ENCODE measurements around the gene ADGB.
"Not testable (repeated sequence)": the region's sequence is repeated elsewhere in the genome, so short reads cannot be mapped to it uniquely, and the experiment has no call there.

Gene ADGB

DNA sequence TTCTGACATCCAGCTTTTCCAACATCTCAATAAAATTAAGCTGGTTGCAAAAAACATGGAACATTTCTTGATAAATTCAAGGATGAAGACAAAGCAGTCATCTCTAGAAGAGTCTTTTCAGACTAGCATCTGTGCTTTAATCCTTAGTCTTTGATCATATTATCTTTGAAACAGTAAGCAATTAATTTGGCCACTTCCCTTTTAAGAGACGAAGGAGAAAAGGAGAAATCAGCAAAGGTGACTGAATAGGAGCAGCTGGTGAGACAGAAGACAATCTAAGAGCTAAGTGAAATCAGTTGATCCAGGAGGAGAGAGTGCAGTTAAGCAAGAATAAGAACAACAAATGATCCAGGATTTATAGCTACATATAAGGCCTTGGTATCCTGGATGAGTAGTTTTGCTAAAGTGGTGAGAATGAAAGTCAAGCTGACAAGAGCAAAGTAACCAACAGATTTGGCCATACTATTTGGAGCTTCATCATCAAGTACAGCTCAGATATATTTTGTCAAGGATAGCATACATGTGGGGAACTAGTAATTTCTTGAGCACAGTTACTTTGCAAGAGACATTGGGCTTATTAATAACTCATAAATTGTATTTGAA lies 215.5 kb downstream of the ADGB start:
- no peak overlapping the region for H3K4me3 ChIP-seq (ENCODE audit: low read depth, low read length)

DNA sequence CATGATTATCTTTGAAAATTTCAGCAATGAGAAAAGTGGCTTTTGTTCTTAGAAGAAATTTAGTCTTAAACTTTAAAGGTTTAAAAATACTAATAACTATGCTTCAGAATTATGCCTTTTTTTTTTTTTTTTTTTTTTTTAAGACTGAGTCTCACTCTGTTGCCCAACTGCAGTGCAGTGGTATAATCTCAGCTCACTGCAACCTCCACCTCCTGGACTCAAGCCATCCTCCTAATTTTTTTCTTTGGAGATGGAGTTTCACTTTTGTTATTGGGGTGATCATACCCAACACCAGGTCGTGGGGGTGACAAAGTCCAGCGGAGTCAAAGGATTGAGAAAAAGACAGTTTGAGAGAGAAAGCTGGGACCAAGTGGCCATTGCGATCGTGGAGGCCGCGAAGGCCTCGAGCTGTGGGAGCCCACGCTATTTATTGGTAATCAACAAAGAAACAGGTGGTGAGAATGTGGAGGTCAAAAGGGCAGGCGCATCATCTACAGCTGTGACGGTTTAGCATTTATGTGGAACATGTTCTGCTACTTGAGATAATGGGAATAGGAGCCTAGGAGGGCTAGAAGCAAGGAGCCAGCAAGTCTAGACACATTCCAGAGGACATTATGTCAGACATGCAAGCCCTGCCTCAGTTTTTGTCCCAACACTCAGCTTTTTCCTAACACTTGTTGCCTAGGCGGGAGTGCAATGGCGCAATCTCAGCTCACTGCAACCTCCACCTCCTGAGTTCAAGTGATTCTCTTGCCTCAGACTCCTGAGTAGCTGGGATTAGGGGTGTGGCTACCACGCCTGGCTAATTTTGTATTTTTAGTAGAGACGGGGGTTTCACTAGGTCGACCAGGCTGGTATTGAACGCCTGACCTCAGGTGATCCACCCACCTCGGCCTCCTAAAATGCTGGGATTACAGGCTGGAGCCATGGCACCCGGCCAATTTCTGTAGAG lies 217.0 kb downstream of the ADGB start:
- H3K4me3 ChIP-seq (ENCODE audit: low read depth, low read length), result not testable (repeated sequence)

DNA sequence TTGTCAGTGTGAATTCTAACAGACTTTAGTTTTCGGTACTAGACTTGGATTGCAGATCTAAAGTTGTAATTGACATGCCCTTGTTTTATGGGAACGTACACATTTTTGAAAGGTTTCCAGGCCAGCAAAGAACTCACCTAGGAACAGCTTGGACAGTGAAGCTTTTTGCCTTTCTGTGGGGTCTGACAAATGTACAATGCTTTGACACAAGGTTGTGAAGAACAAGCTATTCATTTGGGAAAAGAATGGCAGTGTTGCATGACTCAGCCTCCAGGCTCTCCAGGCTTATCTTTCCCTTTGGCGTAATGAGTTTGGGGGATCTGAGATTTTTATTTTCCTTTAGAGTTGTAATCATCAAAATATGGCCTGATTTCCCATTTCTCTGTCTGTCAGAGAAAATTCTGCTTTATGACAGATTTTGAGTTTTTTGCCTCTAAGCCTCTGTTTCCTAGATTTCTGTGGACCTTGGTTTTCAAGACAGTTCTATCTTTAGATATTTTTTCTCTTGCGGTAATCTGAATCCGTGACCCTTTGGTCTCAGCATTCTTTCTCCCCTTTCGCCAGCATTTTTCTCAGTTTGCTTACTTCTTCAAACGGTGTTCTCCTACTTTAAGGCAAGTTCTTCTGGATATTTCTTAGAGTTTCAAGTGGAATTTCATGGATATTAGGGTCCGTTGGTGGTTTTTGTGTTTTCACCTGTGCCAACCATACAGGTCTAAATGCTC lies 221.0 kb downstream of the ADGB start:
- H3K4me3 ChIP-seq (ENCODE audit: low read depth, low read length), result no peak overlapping the region

DNA sequence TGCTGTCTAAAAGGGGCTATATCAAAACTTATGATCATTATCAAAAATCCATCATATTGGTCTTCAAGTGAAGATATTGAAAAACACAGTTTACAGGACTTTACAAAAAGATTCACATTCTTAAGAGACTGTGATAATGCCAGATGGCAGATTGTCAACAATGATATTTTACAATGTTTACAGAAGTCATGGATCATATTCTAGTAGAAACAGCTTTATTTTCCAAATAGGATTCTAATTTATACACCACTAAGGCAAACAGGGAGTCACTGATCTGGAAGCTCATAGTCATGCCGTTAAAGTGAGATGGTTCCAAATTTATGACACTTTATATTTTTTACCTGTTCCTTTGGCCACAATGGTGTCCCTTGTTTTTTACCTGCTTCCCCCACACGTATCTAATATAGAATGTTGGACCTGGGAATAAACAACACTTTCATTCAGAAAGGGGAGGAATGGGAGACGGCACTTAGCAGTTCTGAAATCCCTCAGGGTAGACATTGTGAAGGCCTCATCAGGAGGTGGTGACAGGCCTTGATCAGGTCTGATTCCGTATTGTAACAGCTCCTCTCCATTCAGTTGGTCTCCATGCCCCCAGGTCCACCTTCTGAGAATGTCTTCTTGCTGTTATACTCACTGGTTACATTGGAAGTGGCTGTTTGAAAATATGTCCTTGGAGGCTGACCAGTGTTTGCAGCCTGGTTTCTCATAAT lies 228.6 kb downstream of the ADGB start:
- H3K4me3 ChIP-seq (ENCODE audit: low read depth, low read length), result no peak overlapping the region

DNA sequence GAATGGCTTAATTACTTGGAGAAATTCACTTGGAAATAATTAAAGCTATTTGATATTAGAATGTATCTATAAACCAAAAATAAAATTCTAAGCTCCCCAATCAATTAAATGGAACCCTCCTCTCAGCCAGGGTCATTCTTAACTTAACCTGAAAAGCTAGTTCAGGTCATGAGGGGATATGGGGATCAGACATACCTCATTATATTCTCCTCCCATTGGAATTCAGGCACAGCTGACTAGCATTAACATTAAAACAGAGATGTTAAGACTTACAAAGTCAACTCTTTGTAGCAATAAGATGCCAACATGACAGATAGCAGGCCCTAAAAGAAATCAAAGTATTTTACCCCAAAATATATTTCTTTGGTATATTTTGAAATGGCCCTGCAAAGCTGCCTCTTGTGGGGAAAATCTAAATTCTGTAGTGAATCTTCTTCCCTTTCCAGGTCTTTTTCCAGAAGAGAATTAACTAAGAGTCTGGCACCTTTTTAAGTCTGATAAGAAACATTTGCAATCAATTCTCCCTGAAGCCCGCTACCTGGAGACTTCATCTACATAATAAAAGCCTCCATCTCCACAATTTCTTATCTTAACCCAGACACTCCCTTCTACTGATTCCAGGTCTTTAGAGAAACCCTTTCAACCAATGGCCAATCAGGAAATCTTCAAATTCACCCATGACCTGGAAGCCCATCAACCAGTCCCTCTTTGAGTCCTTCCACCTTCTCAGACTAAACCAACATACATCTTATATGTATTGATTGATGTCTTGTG lies 231.2 kb downstream of the ADGB start:
- H3K4me3 ChIP-seq (ENCODE audit: low read depth, low read length), result no peak overlapping the region

DNA sequence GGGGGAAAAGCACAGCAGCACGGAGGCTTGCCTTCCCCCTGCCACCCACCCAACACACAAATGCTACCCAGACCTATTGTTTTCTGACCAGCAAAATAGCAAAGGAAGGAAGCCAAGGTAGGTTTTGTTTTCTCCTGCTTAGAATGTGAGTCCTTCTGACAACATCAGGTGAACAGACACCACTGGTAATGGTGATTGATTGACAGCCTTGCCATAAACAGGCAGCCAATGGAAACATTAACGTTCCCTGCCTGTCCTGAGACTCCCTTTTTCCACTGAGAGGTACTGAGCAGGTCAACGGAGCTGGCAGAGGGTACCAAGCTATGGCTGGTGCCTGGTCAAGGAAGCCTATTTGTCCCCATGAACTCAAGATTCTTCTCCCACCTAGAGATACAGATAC lies 234.4 kb downstream of the ADGB start:
- H3K4me3 ChIP-seq (ENCODE audit: low read depth, low read length), result no peak overlapping the region

DNA sequence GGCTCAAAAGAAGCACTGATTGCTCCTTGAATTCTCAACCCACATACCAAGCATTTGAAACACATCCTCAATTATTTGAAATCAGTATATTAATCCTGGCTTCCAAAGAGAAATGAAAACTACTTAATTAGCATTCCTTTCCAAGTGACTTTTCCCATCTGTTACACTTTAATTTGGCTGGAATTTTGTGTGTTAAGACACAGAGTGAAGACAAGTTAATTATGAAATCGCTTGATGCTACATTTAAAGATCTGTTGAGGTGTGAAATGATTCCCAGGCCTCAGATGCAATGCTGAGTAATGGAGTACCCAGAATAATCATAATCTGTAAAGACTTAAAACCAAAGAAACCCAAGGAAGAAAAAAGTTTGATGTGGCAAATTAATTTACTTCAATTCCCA lies 241.4 kb downstream of the ADGB start:
- H3K4me3 ChIP-seq (ENCODE audit: low read depth, low read length), result no peak overlapping the region

DNA sequence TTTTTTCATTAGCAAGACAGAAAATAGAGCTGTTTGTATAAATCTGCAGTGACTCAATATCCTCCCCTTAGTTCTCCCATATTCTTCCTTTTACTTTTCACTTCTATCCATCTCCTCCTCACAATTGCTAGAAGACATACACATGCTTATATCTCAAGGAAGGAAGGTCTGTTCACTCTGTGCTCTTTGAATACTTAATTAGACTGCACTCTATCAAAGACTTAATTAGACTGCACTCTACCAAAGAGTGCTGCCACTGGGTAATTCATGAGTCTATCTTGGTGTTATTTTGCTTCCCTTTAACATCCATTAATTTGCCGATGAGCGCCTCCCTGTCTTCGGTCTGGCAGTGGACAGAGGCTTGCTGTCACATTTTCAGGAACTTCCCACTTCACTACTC lies 241.9 kb downstream of the ADGB start:
- H3K4me3 ChIP-seq (ENCODE audit: low read depth, low read length), result no peak overlapping the region

DNA sequence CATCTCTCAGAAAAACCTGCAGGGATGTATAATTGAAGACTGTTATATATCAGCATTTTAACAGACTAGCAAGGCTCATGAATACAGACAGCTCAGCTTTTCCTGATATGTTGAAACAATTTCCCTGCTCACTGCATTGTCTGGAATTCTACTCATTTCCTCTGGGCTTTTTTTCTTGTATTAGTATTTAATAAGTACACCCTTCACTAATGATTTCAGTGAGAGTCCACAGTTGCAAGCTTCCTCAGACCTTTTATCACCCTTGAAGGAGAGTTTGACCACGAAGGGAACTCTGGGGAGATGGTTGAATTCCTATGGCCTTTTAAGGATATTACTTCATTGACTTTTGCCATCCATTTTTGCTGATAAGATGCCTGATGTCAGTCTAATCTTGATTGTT lies 248.7 kb downstream of the ADGB start:
- H3K4me3 ChIP-seq (ENCODE audit: low read depth, low read length), result no peak overlapping the region

DNA sequence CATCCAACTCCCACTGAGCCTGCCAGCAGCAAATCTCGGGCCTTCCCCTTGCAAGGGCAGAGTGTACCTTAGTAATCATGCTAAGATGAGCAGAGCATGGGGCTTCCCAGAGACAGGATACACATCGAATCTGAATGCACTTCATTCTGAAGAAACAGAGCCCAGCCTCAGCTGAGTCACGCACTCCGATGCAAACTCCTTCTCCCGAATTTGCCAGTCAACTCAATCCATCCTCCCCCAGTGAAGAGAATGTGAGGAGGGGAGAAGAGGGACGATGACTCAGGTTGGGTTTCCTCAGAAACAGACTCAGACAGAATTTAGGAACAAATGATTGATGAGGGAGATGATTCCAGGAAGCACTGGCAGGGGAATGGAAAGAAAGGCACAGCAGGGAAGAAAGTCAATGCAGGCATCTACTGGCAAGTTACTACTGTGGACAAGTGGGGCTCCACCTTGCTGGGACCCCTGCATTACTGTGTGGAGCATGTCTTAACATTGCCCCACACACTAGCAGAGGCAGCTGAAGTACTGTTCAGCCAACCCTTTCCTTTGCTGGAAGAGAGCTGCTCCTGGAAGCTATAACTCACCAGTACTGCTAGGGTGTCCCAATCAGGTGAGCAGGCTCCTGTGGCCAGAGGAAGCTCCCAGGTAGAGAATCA lies 251.6 kb downstream of the ADGB start:
- no peak overlapping the region for H3K4me3 ChIP-seq (ENCODE audit: low read depth, low read length)

DNA sequence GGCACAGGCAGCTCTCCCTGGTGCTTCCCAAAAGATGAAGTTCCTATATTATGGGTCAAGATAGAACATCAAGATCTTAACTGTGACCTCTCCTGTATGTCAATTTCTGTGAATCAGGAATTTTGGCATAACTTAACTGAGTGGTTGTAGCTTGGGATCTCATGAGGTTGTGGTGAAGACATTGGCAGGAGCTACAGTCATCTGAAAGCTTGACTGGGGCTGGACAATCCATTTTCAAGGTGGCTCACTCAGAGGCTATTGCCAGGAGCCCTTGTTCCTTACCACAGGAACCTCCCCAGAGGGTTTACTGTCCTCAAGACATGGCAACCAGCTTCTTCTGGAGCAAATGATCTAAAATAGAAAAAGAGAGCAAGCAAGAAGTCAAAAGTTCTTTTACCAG lies 252.2 kb downstream of the ADGB start:
- no peak overlapping the region for H3K4me3 ChIP-seq (ENCODE audit: low read depth, low read length)

DNA sequence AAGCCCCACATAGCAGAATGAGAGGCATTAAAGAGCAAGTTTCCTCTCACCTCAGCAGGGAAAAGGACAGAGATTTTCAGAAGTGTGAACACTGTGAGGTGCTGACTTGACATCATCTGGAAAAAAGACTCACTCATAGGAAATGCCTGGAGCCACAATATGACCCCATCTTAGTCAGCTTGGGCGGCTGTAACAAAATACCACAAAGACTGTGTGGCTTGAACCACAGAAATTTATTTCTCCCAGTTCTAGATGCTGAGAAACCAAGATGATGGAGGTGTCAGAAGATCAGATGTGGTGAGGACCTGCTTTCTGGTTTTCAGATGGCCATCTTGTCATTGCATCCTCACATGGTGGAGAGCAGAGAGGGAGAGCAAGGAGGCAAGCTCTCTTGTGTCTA lies 253.1 kb downstream of the ADGB start:
- no peak overlapping the region for H3K4me3 ChIP-seq (ENCODE audit: low read depth, low read length)

DNA sequence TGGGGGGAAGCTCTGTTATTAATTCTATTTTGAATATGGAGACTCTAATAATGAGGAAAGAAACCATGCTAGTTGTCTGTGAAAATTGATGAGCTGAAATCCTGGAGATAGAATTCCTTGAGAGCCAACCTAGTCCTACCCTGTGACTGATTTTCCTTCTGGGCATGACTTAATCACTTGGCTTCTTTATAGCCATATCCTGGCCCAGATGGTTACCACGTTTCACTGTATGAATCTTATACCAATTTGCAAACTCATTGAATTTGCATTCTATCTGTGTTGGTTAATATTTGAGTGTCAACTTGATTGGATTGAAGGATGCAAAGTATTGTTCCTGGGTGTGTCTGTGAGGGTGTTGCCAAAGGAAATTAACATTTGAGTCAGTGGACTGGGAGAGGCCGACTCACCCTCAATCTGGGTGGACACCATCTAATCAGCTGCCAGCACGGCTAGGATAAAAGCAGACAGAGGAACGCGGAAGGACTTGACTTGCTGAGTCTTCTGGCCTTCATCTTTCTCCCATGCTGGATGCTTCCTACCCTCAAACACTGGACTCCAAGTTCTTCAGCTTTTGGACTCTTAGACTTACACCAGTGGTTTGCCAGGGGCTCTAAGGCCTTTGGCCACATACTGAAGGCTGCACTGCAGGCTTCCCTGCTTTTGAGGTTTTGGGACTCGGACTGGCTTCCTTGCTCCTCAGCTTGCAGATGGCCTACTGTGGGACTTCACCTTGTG lies 255.9 kb downstream of the ADGB start:
- H3K4me3 ChIP-seq (ENCODE audit: low read depth, low read length), result not testable (repeated sequence)

DNA sequence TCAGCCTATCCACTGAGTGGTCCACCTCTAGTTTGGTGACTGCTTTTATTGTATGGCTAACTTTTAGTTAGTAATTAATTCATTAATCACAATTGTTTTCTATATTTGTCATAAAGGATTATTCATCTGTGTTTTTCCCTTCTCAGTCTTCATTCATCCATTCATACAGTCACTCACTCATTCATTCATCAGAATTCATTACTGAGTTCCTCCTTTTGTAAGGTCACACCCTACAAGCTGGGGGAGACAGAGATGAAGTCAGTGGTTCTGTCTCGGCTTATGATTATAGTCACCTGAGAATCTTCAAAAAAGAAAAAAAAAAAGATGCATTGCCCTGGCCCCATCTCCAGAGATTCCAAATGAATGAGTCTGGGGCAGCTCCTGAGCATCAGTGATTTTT lies 257.1 kb downstream of the ADGB start:
- no peak overlapping the region for H3K4me3 ChIP-seq (ENCODE audit: low read depth, low read length)

DNA sequence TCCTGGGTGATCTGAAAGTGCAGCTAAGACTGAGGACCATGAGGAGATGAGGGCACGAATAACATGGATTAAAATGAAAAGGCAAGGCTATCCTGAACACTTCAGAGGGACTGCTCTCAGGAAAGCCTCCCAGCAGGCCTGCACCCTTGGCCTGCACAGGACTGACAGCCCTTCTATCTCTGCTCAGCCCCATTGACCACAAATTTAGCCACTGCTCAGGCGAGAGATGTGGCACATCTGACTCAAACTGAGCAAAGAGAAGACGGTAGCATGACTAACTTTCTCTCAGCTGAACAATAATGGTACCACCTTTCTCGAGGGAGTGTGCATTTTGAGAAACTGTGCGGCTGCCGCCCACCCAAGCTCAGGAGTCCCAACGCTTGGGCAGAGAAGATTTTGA lies 257.5 kb downstream of the ADGB start:
- H3K4me3 ChIP-seq (ENCODE audit: low read depth, low read length), result no peak overlapping the region

DNA sequence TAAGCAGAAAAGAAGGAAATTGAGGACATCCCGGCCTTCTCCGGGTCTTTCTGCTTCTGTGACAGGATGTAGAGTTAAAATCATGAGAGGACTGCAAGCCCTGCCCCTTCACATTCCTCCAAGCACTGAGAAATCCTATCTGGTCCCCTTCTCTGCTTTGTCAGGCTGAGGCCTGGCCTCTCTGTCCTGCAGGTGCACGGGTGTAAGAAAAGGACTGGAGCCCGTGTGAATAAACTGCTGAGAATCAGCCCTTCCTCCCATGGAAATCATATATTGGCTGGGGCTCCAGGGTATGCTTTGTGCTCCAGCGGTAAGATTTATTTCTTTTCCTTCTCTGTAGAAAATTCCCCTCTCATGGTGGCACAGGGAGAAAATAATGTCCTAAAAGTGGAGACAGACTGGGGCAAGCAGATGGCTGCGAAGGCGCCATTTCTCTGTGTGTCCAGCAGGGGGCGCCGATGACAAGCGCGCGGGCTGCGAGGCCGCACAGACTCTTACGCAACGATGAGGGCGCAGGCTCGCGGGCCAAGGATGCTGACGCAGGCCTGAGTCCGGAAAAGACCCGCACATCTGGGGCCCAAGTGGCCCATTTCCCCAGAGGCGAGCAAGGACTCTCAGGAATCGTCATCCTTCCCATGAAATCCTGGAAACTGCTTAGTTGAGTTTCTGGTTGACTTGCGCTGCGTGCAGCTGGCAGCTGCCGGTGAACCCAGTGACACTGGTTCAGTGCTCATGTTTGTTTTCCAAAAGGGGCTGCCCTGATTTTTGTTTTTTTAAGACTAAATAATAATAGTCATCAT lies 258.6 kb downstream of the ADGB start:
- peak overlapping the region; percentile 10 for H3K4me3 ChIP-seq (ENCODE audit: low read depth, low read length)

DNA sequence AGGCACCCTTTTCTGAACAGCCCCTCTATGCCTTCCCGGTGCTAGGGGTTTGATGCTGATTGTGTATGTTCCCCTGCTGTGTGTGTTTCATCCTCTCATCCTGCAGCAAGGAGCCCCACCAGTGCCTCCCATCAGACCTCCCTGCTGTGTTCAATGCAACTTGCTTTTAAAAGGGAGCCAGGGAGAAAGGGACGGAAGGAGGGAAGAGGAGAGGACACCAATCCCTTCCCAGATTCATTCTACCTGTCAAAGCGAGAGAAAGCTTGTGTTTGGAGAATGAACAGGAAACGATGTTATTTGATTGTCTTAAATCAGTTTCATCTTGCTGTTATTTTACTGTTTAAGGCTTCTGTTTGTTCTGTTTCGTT lies 259.2 kb downstream of the ADGB start:
- no peak overlapping the region for H3K4me3 ChIP-seq (ENCODE audit: low read depth, low read length)

DNA sequence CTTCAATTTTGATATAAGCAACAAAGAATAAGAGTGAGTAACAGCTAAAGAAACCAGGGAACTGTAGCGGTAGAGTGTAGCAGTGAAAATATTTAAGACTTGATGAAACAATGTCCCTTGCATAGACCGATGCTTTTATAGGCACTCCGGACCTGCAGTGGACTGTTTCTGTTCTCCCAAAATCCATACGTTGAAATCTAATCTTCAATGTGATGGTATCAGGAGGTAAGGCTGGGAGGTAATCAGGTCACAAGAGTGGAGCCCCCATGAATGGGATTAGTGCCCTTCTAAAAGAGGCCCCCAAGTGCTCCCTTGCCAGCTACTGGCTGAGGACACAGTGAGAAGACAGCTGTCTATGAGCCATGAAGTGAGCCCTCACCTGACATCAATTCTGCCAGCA lies 260.4 kb downstream of the ADGB start:
- no peak overlapping the region for H3K4me3 ChIP-seq (ENCODE audit: low read depth, low read length)
